DND-41 (cell line): ENCODE results near the gene REPS2.

Source experiments
- ATAC-seq: fragments of 200-7000 bp; cut with Tn5 transposase; 3 replicates; pipeline ENCODE4 v1.9.1; 2021; ENCODE audit warnings: low read depth; ENCODE audit not compliant: insufficient read depth
- DNase-seq: peaks from one replicate; pipeline ENCODE4 v3.0.0-alpha.2; 2020
- H2AFZ ChIP-seq: 2 replicates; pipeline ENCODE4 v1.6.0; 2012; ENCODE audit warnings: low read depth, low read length
- H3K27ac ChIP-seq: 2 replicates; pipeline ENCODE4 v1.5.1; 2012; ENCODE audit warnings: low read length, inconsistent platforms
- H3K27me3 ChIP-seq: fragments of 200-600 bp; sonication (generic); 2 replicates; pipeline ENCODE4 v1.6.0; 2012; ENCODE audit warnings: low read length, mild to moderate bottlenecking, inconsistent platforms; ENCODE audit not compliant: insufficient read depth, poor library complexity
- H3K36me3 ChIP-seq: 2 replicates; pipeline ENCODE4 v1.5.1; 2012; ENCODE audit warnings: low read length, inconsistent platforms; ENCODE audit not compliant: insufficient read depth
- H3K4me1 ChIP-seq: 2 replicates; pipeline ENCODE4 v1.5.1; 2012; ENCODE audit warnings: mild to moderate bottlenecking, low read length; ENCODE audit not compliant: insufficient read depth
- H3K4me2 ChIP-seq: 2 replicates; pipeline ENCODE4 v1.6.0; 2012; ENCODE audit warnings: mild to moderate bottlenecking, moderate library complexity, low read length, inconsistent platforms; ENCODE audit not compliant: insufficient read depth
- H3K4me3 ChIP-seq, 2 experiments: fragments of 200-600 bp in 1 of 2; shearing (Covaris generic) in 1 of 2; 2 replicates each; pipeline ENCODE4 v1.5.1; 2012 to 2016; ENCODE audit warnings: inconsistent platforms in 2 of 2, low read length in 2 of 2, mild to moderate bottlenecking in 2 of 2, low read depth in 1 of 2, moderate library complexity in 1 of 2
- H3K79me2 ChIP-seq: 2 replicates; pipeline ENCODE4 v1.6.0; 2012; ENCODE audit warnings: low read length, inconsistent platforms; ENCODE audit not compliant: insufficient read depth
- H3K9ac ChIP-seq: 2 replicates; pipeline ENCODE4 v1.6.0; 2012; ENCODE audit warnings: low read depth, mild to moderate bottlenecking, inconsistent platforms, low read length, moderate library complexity
- H3K9me3 ChIP-seq: 2 replicates; pipeline ENCODE4 v1.5.1; 2012; ENCODE audit warnings: low read length, moderate library complexity, mild to moderate bottlenecking, inconsistent platforms; ENCODE audit not compliant: insufficient read depth, severe bottlenecking
- H4K20me1 ChIP-seq: 2 replicates; pipeline ENCODE4 v1.6.0; 2012; ENCODE audit warnings: low read length; ENCODE audit not compliant: insufficient read depth
- CTCF ChIP-seq: IDR thresholded peaks from 2 replicates; pipeline ENCODE4 v1.5.1; 2012; ENCODE audit warnings: borderline replicate concordance, low read length, moderate library complexity, mild to moderate bottlenecking; ENCODE audit not compliant: poor library complexity, severe bottlenecking; ENCODE audit errors: extremely low read depth
- EZH2 ChIP-seq: IDR thresholded peaks from 3 replicates; pipeline ENCODE4 v1.6.1; 2012; ENCODE audit warnings: borderline replicate concordance, low read depth, mild to moderate bottlenecking, moderate library complexity, low read length, inconsistent platforms; ENCODE audit not compliant: severe bottlenecking

The REPS2 gene

GRCh38 chrX:17040711-17041110 is 94.3 kb downstream of the REPS2 start:
- Histone ChIP-seq H3K9me3 (no peaks in the 10 kb centered on the region), H3K4me2 (no peak overlapping the region), H3K27me3 (peaks cover 2% of the 10 kb centered on the region), H2AFZ (no peak overlapping the region), H3K79me2 (no peaks in the 10 kb centered on the region), H3K9ac (no peak overlapping the region), H3K4me3 (no peak overlapping the region), H3K27ac (no peak overlapping the region), H3K36me3 (no peaks in the 10 kb centered on the region), H3K4me1 (no peaks in the 10 kb centered on the region), H4K20me1 (no peaks in the 10 kb centered on the region)
- no peak for TF ChIP-seq CTCF
- no peak for ATAC-seq
- no peak for DNase-seq

- peaks cover 2% of the 10 kb centered on the region for H3K27me3 ChIP-seq
- H3K4me1 ChIP-seq: no peaks in the 10 kb centered on the region
- no peak overlapping the region for H2AFZ ChIP-seq
- no peak overlapping the region for H3K9ac ChIP-seq
- no peak for DNase-seq
- no peak for ATAC-seq
- no peak for TF ChIP-seq EZH2
- TF ChIP-seq CTCF: no peak
- no peaks in the 10 kb centered on the region for H3K9me3 ChIP-seq
- H4K20me1 ChIP-seq: no peaks in the 10 kb centered on the region
- H3K4me3 ChIP-seq: no peak overlapping the region
- no peaks in the 10 kb centered on the region for H3K36me3 ChIP-seq
- H3K4me2 ChIP-seq: no peak overlapping the region
- H3K27ac ChIP-seq: no peak overlapping the region
- no peaks in the 10 kb centered on the region for H3K79me2 ChIP-seq
Observed at GRCh38 chrX:17042037-17042436, 95.6 kb downstream of the REPS2 start.

GRCh38 chrX:17046478-17047097 is 100.1 kb downstream of the REPS2 start:
- peak; percentile 40 for DNase-seq
- H4K20me1 ChIP-seq: no peaks in the 10 kb centered on the region
- no peak overlapping the region for H3K4me3 ChIP-seq
- H3K27me3 ChIP-seq: peaks cover 2% of the 10 kb centered on the region
- no peaks in the 10 kb centered on the region for H3K4me1 ChIP-seq
- H3K36me3 ChIP-seq: no peaks in the 10 kb centered on the region
- no peak overlapping the region for H3K4me2 ChIP-seq
- no peak overlapping the region for H3K9ac ChIP-seq
- no peak overlapping the region for H2AFZ ChIP-seq
- H3K9me3 ChIP-seq: no peaks in the 10 kb centered on the region
- ATAC-seq: peak; percentile 80
- H3K79me2 ChIP-seq: no peaks in the 10 kb centered on the region
- no peak overlapping the region for H3K27ac ChIP-seq
- TF ChIP-seq EZH2 (no peak), CTCF (peak; percentile 74)

- H4K20me1 ChIP-seq: no peaks in the 10 kb centered on the region
- no peaks in the 10 kb centered on the region for H3K79me2 ChIP-seq
- no peaks in the 10 kb centered on the region for H3K9me3 ChIP-seq
- no peak for ATAC-seq
- no peak for DNase-seq
- no peaks in the 10 kb centered on the region for H3K4me1 ChIP-seq
- H3K36me3 ChIP-seq: no peaks in the 10 kb centered on the region
- no peak overlapping the region for H2AFZ ChIP-seq
- no peak overlapping the region for H3K4me3 ChIP-seq
- H3K4me2 ChIP-seq: no peak overlapping the region
- no peak for TF ChIP-seq EZH2
- TF ChIP-seq CTCF: no peak
- H3K27me3 ChIP-seq: peaks cover 2% of the 10 kb centered on the region
- no peak overlapping the region for H3K9ac ChIP-seq
- H3K27ac ChIP-seq: no peak overlapping the region
Observed at GRCh38 chrX:17047224-17047623, 100.8 kb downstream of the REPS2 start.
